NT2/D1 (cell line): ENCODE data around the gene CCDC92B.
"Not testable (repeated sequence)": the region's sequence is repeated elsewhere in the genome, so short reads cannot be mapped to it uniquely, and the experiment has no call there.

ENCODE experiments used
- DNase-seq: peaks from one replicate; pipeline ENCODE4 v3.0.0-alpha.2; 2011; ENCODE audit warnings: low read depth, low spot score
- H3K27me3 ChIP-seq: 2 replicates; pipeline ENCODE4 v1.6.0; 2011; ENCODE audit warnings: mild to moderate bottlenecking; ENCODE audit not compliant: insufficient read length, insufficient read depth
- H3K36me3 ChIP-seq: 2 replicates; pipeline ENCODE4 v1.6.1; 2011; ENCODE audit warnings: mild to moderate bottlenecking, low read length, mixed read lengths; ENCODE audit not compliant: insufficient read depth, insufficient read length
- H3K4me1 ChIP-seq: 2 replicates; pipeline ENCODE4 v1.5.1; 2011; ENCODE audit not compliant: insufficient read depth, insufficient read length
- H3K4me3 ChIP-seq: 2 replicates; pipeline ENCODE4 v1.5.1; 2011; ENCODE audit warnings: low read depth; ENCODE audit not compliant: insufficient read length
- H3K9ac ChIP-seq: 2 replicates; pipeline ENCODE4 v1.6.0; 2011; ENCODE audit warnings: low read depth; ENCODE audit not compliant: insufficient read length
- H3K9me3 ChIP-seq: 2 replicates; pipeline ENCODE4 v1.5.1; 2011; ENCODE audit warnings: mild to moderate bottlenecking, low read length; ENCODE audit not compliant: insufficient read depth
- SUZ12 ChIP-seq: IDR thresholded peaks from 2 replicates; pipeline ENCODE4 v1.6.1; 2011; ENCODE audit not compliant: insufficient read length, insufficient read depth; ENCODE audit errors: extremely low read depth
- YY1 ChIP-seq: IDR thresholded peaks from 2 replicates; pipeline ENCODE4 v1.6.1; 2011; ENCODE audit not compliant: insufficient read length, insufficient read depth
- ZNF274 ChIP-seq: IDR thresholded peaks from 2 replicates; pipeline ENCODE4 v1.6.1; 2011; ENCODE audit warnings: mild to moderate bottlenecking, low read depth, low read length

CCDC92B gene

DNA sequence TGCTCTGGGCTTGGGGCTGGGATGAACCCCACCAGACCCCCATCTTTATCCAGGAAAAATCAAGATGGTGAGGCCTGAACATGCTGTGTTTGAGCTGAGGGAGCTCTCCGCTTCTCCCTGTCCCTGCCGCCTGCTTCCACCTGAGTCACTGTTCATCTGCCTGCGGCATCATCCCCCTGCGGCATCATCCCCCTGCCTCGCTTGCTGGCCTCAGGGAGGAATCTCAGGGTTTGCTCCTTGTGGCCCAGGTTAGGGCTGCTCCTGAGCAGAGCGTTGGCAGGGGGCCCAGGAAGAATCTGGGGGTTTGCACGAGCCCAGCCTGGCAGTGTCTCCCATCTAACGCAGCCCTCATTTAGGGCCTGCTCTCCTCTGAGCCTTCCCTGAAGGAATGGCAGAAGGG lies 35.4 kb upstream of the CCDC92B start:
- no peaks in the 10 kb centered on the region for H3K27me3 ChIP-seq
- no peak overlapping the region for H3K4me3 ChIP-seq
- peaks cover 13% of the 10 kb centered on the region for H3K4me1 ChIP-seq
- TF ChIP-seq YY1 (no peak), SUZ12 (no peak), ZNF274 (no peak)
- H3K9ac ChIP-seq = peak overlapping the region; percentile 42
- no peaks in the 10 kb centered on the region for H3K36me3 ChIP-seq
- no peaks in the 10 kb centered on the region for H3K9me3 ChIP-seq
- no peak for DNase-seq

- H3K9ac ChIP-seq = no peak overlapping the region
- H3K4me3 ChIP-seq = no peak overlapping the region
- H3K36me3 ChIP-seq = no peaks in the 10 kb centered on the region
- peaks cover 11% of the 10 kb centered on the region for H3K4me1 ChIP-seq
- no peaks in the 10 kb centered on the region for H3K27me3 ChIP-seq
- TF ChIP-seq SUZ12 (no peak), YY1 (no peak), ZNF274 (no peak)
- DNase-seq = no peak
- no peaks in the 10 kb centered on the region for H3K9me3 ChIP-seq
Measured at GRCh38 chr17:2783310-2784030, 34.0 kb upstream of the CCDC92B start.

DNA sequence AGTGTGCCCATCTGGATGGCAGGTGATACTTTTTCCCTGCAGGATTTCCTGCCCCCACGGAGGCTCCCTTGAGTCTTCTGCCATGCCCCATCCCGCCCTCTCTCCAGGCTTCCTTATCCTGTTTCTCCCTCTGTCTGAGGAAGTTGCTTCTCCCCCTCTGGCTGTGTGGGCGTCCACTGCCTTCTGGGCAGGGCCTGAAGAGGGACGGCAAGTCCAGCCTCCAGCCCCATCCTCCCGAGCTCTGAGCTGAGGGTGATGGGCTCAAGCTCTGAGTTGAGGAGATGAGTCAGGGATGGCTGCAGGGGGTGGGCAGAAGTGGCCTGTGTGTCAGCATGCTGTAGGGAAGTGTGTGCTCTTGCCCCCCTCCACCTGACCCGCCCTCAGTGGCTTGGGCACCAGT lies 32.6 kb upstream of the CCDC92B start:
- no peak overlapping the region for H3K4me3 ChIP-seq
- no peaks in the 10 kb centered on the region for H3K27me3 ChIP-seq
- no peaks in the 10 kb centered on the region for H3K36me3 ChIP-seq
- H3K4me1 ChIP-seq = peaks cover 14% of the 10 kb centered on the region
- DNase-seq = no peak
- H3K9ac ChIP-seq = peak overlapping the region; percentile 21
- no peak for TF ChIP-seq SUZ12
- no peak for TF ChIP-seq ZNF274
- TF ChIP-seq YY1 = no peak
- H3K9me3 ChIP-seq = no peaks in the 10 kb centered on the region

- not testable (repeated sequence) for H3K4me3 ChIP-seq, DNase-seq, H3K36me3 ChIP-seq, H3K9me3 ChIP-seq, H3K27me3 ChIP-seq
- H3K9ac ChIP-seq = peak overlapping the region; percentile 21
- H3K4me1 ChIP-seq = peaks cover 15% of the 10 kb centered on the region
Measured at GRCh38 chr17:2781598-2781997, 32.1 kb upstream of the CCDC92B start.

GRCh38 chr17:2780931-2781454 lies 31.5 kb upstream of the CCDC92B start:
- TF ChIP-seq SUZ12 (no peak), ZNF274 (no peak), YY1 (no peak)

GRCh38 chr17:2780256-2780655 lies 30.8 kb upstream of the CCDC92B start:
- no peak for DNase-seq
- TF ChIP-seq YY1 (no peak), ZNF274 (no peak), SUZ12 (no peak)
- Histone ChIP-seq H3K36me3 (no peaks in the 10 kb centered on the region), H3K9me3 (no peaks in the 10 kb centered on the region), H3K27me3 (peaks cover 3% of the 10 kb centered on the region), H3K4me1 (peaks cover 15% of the 10 kb centered on the region), H3K9ac (no peak overlapping the region), H3K4me3 (no peak overlapping the region)

More at GRCh38 chr17:2780931-2781454, 31.5 kb upstream of the CCDC92B start:
- Histone ChIP-seq H3K4me1 (peaks cover 15% of the 10 kb centered on the region), H3K27me3 (no peaks in the 10 kb centered on the region), H3K9me3 (no peaks in the 10 kb centered on the region), H3K9ac (no peak overlapping the region), H3K36me3 (no peaks in the 10 kb centered on the region), H3K4me3 (no peak overlapping the region)
- DNase-seq = no peak

DNA sequence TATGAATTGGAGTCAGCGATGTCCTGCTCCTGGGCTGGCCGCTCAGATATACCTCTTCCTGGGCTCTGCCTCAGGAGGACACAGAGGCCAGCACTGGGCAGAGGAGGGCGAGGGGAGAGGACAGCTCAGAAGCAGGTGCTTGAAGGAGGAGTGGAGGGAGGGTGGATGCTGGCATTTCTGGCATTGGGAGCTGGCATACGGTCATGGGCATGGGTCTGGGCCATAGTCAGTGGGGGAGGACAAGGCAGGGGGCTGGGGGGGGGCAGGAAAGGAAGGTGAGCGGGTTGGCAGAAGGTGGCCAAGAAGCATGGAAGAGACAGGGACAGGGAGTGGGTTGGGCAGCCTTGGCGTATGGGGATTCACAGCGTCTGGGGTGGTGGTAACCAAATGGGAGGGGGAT lies 30.1 kb upstream of the CCDC92B start:
- Histone ChIP-seq H3K27me3 (peaks cover 3% of the 10 kb centered on the region), H3K4me1 (peaks cover 10% of the 10 kb centered on the region), H3K4me3 (no peak overlapping the region), H3K9me3 (no peaks in the 10 kb centered on the region), H3K9ac (no peak overlapping the region), H3K36me3 (no peaks in the 10 kb centered on the region)
- TF ChIP-seq SUZ12 (no peak), YY1 (no peak), ZNF274 (no peak)
- no peak for DNase-seq
